ENCODE measurements around the gene PPARD. TPM values are rescaled to one million over a fixed set of nuclear protein-coding genes. Genes with fewer than 3 reads are reported as not detected.
"Not testable (repeated sequence)": the region's sequence is repeated elsewhere in the genome, so short reads cannot be mapped to it uniquely, and the experiment has no call there.

PPARD gene
- polyA plus RNA-seq, 3 donors from 2014 or later, result 0.98 to 6.0 (median 2.0) TPM

- Mint-ChIP-seq H3K4me3 (peak overlapping the region; percentile 79 to 93 (median 89)), H3K4me1 (peaks cover 81 to 83% of the 10 kb centered on the region in 2 donors), H3K9me3 (no peaks in the 10 kb centered on the region), H3K27me3 (ENCODE audit: low read depth in 3 of 3) (peaks cover 3 to 13% (median 4%) of the 10 kb centered on the region in 3 donors), H3K36me3 (peaks cover 12 to 35% (median 22%) of the 10 kb centered on the region in 3 donors), H3K27ac (peak overlapping the region; percentile 98 to 100 (median 99))
- DNase-seq, result no peak
Observed at GRCh38 chr6:35304299-35304698, 38.1 kb upstream of the PPARD start.

DNA sequence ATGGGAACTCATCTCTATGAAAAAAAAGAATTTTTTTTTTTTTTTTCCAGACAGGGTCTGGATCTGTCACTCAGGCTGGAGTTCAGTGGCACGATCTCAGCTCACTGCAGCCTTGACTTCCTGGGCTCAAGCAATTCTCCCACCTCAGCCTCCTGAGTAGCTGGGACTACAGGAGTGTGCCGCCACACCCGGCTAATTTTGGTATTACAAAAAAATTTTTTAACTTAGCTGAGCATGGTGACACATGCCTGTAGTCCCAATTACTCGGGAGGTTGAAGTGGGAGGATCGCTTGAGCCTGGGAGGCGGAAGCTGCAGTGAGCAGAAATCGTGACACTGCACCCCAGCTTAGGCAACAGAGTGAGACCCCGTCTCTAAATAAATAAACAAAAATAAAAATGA lies 37.2 kb upstream of the PPARD start:
- Mint-ChIP-seq H3K36me3 (peaks cover 18 to 36% (median 24%) of the 10 kb centered on the region in 3 donors), H3K4me3 (no peak overlapping the region), H3K9me3 (no peaks in the 10 kb centered on the region), H3K4me1 (peaks cover 81 to 83% of the 10 kb centered on the region in 2 donors), H3K27ac (peak overlapping the region in 4 of 6 donors; percentile 17 to 98 (median 51)), H3K27me3 (ENCODE audit: low read depth in 3 of 3) (peaks cover 3 to 13% (median 4%) of the 10 kb centered on the region in 3 donors)
- DNase-seq, result no peak

DNA sequence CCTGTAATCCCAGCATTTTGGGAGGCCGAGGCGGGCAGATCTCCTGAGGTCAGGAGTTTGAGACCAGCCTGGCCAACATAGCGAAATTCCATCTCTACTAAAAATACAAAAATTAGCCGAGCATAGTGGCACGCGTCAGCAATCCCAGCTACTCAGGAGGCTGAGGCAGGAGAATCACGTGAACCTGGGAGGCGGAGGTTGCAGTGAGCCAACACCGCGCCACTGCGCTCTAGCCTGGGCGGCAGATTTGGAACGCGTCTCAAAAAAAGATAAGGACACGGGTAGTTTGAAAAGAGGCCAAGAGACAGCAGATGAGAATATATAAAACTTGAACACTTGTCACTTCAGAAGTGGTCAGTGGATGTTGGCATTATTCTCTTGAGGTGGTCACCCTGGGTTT lies 35.2 kb upstream of the PPARD start:
- H3K4me3 Mint-ChIP-seq, DNase-seq, H3K9me3 Mint-ChIP-seq: not testable (repeated sequence)
- Mint-ChIP-seq H3K27ac (peak overlapping the region; percentile 76 to 98 (median 86)), H3K36me3 (peaks cover 24 to 53% (median 30%) of the 10 kb centered on the region in 3 donors), H3K27me3 (ENCODE audit: low read depth in 3 of 3) (peaks cover 3 to 11% (median 6%) of the 10 kb centered on the region in 3 donors), H3K4me1 (peaks cover 82 to 86% of the 10 kb centered on the region in 2 donors)

DNA sequence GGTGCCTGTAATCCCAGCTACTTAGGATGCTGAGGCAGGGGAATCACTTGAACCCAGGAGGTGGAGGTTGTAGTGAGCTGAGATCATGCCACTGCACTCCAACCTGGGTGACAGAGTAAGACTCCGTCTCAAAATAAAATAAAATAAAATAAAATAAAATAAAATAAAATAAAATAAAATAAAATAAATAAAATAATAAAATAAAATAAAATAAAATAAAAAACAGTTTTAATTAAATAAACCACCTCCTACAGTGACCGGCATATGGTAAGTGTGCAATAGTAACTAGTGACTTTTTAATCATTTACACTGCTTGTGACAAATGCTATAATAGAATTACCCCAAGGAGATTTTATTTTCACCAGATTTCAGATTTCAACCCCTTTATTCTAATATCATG lies 33.8 kb upstream of the PPARD start:
- peak overlapping the region in 2 of 5 donors; percentile 36 to 70 for H3K4me3 Mint-ChIP-seq
- peak overlapping the region; percentile 97 to 99 (median 98) for H3K27ac Mint-ChIP-seq
- peaks cover 80 to 86% of the 10 kb centered on the region in 2 donors for H3K4me1 Mint-ChIP-seq
- not testable (repeated sequence) for H3K27me3 Mint-ChIP-seq (ENCODE audit: low read depth in 3 of 3); H3K9me3 Mint-ChIP-seq; DNase-seq
- H3K36me3 Mint-ChIP-seq, result peaks cover 27 to 52% (median 29%) of the 10 kb centered on the region in 3 donors

DNA sequence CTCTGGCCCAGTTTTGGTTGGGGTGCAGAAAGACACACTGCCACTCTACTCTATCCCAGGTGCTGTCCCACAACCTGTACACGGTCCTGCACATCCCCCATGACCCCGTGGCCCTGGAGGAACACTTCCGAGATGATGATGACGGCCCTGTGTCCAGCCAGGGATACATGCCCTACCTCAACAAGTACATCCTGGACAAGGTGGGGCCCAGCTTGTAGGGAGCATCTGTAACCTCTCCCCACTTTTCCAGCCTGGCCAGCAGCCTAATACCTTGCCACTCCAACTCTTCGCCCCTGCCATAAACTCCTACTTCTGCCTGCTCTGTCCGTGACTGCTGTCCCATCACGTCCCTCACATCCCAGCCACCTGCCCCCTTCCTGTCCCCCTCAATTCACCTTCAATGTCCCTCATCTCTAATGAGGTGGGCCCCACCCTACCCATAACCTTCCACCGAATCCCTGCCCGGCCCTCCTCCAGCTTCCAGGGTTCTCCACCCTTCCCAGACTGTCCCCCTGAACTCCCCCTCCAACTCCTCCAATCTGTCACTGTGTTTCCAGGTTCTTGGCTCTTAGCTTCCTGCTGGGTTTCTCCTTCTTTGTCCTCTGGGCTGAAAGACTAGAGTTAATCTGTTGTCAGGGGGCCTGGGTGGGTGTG lies 32.6 kb upstream of the PPARD start:
- peaks cover 26 to 53% (median 26%) of the 10 kb centered on the region in 3 donors for H3K36me3 Mint-ChIP-seq

GRCh38 chr6:35310265-35310831 lies 32.0 kb upstream of the PPARD start:
- Mint-ChIP-seq H3K9me3 (no peaks in the 10 kb centered on the region), H3K36me3 (peaks cover 26 to 52% (median 26%) of the 10 kb centered on the region in 3 donors), H3K4me1 (peaks cover 83 to 91% of the 10 kb centered on the region in 2 donors), H3K27ac (peak overlapping the region; percentile 97 to 99 (median 98)), H3K27me3 (ENCODE audit: low read depth in 3 of 3) (peaks cover 0 to 6% (median 2%) of the 10 kb centered on the region in 3 donors), H3K4me3 (peak overlapping the region; percentile 83 to 88 (median 85))
- DNase-seq, result no peak

More for the DNA sequence above, 32.6 kb upstream of the PPARD start:
- no peaks in the 10 kb centered on the region for H3K9me3 Mint-ChIP-seq
- peak overlapping the region; percentile 97 to 99 (median 98) for H3K27ac Mint-ChIP-seq
- H3K27me3 Mint-ChIP-seq (ENCODE audit: low read depth in 3 of 3), result peaks cover 0 to 6% (median 2%) of the 10 kb centered on the region in 3 donors
- H3K4me3 Mint-ChIP-seq, result peak overlapping the region; percentile 83 to 88 (median 85)
- DNase-seq, result no peak
- H3K4me1 Mint-ChIP-seq, result peaks cover 79 to 86% of the 10 kb centered on the region in 2 donors

GRCh38 chr6:35311390-35312075 lies 30.8 kb upstream of the PPARD start:
- Mint-ChIP-seq H3K4me3 (peak overlapping the region; percentile 83 to 88 (median 85)), H3K27ac (peak overlapping the region; percentile 97 to 99 (median 98)), H3K4me1 (peaks cover 82 to 99% of the 10 kb centered on the region in 2 donors), H3K36me3 (peaks cover 26 to 56% (median 31%) of the 10 kb centered on the region in 3 donors), H3K9me3 (no peaks in the 10 kb centered on the region), H3K27me3 (ENCODE audit: low read depth in 3 of 3) (peaks cover 0 to 6% (median 2%) of the 10 kb centered on the region in 3 donors)
- DNase-seq, result peak; percentile 64 to 71 (median 64)

DNA sequence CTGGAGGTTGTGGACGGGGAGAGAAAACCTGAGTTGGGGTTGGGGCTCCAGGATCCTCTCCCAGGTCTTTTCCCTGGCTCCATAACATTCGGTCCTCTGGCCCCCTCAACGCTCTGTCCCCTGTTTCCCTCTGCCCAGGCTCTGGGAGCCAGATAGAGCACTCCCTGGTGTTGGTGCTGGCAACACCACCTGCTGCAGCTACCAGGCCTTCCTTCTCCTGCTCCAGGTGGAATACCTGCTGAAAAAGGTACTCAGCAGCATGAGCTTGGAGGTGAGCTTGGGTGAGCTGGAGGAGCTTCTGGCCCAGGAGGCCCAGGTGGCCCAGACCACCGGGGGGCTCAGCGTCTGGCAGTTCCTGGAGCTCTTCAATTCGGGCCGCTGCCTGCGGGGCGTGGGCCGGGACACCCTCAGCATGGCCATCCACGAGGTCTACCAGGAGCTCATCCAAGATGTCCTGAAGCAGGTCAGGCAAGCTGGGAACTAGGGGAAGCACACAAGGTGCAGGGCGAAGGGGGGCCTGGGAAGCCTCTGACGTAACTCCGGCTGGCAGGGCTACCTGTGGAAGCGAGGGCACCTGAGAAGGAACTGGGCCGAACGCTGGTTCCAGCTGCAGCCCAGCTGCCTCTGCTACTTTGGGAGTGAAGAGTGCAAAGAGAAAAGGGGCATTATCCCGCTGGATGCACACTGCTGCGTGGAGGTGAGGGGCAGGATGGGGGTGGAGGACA lies 30.1 kb upstream of the PPARD start:
- Mint-ChIP-seq H3K27me3 (ENCODE audit: low read depth in 3 of 3) (peaks cover 0 to 6% (median 2%) of the 10 kb centered on the region in 3 donors), H3K27ac (peak overlapping the region; percentile 97 to 99 (median 98)), H3K4me1 (peaks cover 75 to 99% of the 10 kb centered on the region in 2 donors), H3K4me3 (peak overlapping the region; percentile 83 to 88 (median 85)), H3K36me3 (peaks cover 27 to 57% (median 38%) of the 10 kb centered on the region in 3 donors), H3K9me3 (no peaks in the 10 kb centered on the region)
- no peak for DNase-seq

DNA sequence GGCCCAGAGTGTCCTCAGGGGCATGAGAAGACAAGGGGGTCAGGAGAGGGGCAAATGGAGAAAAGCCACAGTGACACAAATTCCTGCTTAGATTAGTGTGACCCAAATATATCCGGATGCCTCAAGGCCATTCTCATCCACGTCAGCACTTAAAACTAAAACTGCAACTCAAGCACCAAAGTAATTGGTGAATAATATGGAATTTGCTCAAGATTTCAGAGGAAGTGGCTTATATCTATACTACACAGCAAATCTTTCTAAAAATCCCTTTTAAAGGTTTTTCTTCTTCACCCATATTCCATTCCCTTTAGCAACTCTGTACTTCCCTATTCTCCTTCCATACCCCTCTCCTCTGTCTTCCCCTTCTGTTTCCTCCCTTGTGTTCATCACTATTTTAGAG lies 29.6 kb upstream of the PPARD start:
- Mint-ChIP-seq H3K4me1 (peaks cover 70 to 97% of the 10 kb centered on the region in 2 donors), H3K27me3 (ENCODE audit: low read depth in 3 of 3) (peaks cover 0 to 6% (median 2%) of the 10 kb centered on the region in 3 donors), H3K9me3 (no peaks in the 10 kb centered on the region), H3K4me3 (peak overlapping the region; percentile 35 to 88 (median 83)), H3K36me3 (peaks cover 31 to 61% (median 42%) of the 10 kb centered on the region in 3 donors), H3K27ac (peak overlapping the region; percentile 97 to 99 (median 98))
- no peak for DNase-seq

DNA sequence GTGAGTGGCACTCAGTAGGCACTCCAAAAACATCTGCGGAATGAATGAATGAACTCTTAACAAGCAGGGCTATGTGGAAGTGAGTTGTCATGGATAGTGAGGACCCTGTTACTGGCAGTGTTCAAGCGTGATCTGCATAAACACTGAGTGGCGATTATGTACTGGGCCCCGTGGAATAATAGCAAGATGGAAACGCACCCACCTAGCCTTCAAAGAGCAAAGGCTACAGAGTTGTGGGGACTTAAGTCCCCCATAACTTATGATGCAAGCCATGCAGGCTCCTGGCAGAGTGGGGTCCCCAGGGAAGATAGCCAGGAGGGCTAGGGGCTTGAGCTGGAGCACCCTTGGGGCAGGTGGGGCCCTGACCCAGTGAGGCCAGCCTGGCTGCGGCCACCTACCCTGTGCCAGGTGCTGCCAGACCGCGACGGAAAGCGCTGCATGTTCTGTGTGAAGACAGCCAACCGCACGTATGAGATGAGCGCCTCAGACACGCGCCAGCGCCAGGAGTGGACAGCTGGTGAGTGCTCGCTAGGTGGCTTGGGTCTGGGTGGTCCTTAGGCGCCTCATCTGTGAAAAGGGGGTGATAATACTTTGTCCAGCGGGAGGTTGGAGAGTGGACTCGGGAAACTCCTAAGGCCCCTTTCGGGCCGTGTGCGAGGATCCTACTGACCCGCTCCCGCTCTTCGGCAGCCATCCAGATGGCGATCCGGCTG lies 24.7 kb upstream of the PPARD start:
- no peak for DNase-seq
- peaks cover 24 to 48% of the 10 kb centered on the region in 2 donors for H3K4me1 Mint-ChIP-seq
- H3K36me3 Mint-ChIP-seq, result peaks cover 31 to 62% (median 36%) of the 10 kb centered on the region in 3 donors
- no peak overlapping the region for H3K4me3 Mint-ChIP-seq
- H3K27me3 Mint-ChIP-seq (ENCODE audit: low read depth in 3 of 3), result peaks cover 1 to 4% (median 3%) of the 10 kb centered on the region in 3 donors
- no peaks in the 10 kb centered on the region for H3K9me3 Mint-ChIP-seq
- peak overlapping the region in 4 of 6 donors; percentile 40 to 74 (median 50) for H3K27ac Mint-ChIP-seq

DNA sequence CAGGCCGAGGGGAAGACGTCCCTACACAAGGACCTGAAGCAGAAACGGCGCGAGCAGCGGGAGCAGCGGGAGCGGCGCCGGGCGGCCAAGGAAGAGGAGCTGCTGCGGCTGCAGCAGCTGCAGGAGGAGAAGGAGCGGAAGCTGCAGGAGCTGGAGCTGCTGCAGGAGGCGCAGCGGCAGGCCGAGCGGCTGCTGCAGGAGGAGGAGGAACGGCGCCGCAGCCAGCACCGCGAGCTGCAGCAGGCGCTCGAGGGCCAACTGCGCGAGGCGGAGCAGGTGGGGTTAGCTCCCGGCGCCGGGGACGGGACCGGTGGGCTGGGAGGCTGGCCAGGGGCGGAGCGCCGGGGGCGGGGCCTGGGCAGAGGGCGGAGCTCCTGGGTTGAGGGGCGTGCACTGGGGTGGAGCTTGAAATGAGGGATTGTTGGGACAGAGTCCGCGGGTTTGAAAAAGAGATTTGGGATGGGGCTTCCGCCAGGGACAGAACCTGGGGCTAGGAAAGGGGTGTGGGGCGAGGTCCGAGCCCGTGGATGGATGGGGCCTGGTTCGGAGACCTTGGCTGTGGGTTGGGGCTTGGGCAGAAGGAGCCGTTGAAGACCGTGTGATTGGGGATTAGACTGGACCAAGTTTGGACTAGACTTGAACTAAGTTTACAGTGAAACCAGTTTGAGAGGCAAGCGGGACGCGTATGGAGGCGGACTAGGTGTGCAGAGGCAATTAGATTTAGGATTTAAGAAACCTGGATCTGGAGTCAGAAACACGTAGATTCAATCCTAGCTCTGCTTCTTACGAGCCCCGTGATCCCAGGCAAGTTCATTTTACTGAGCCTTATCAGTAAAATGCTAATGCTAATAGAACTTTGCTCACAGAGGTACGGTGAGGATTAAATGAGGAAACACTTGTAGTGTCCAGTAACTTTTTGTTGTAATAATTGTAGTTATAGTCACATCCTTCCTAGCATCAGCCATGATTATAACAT lies 23.9 kb upstream of the PPARD start:
- no peak overlapping the region for H3K4me3 Mint-ChIP-seq
- H3K27me3 Mint-ChIP-seq (ENCODE audit: low read depth in 3 of 3), result peaks cover 0 to 4% (median 3%) of the 10 kb centered on the region in 3 donors
- DNase-seq, result no peak
- peaks cover 18 to 40% of the 10 kb centered on the region in 2 donors for H3K4me1 Mint-ChIP-seq
- H3K9me3 Mint-ChIP-seq, result no peaks in the 10 kb centered on the region
- H3K27ac Mint-ChIP-seq, result peak overlapping the region in 3 of 6 donors; percentile 40 to 64 (median 56)
- peaks cover 31 to 61% (median 33%) of the 10 kb centered on the region in 3 donors for H3K36me3 Mint-ChIP-seq
